ENCODE measurements around the gene OSBPL2. TPM values are rescaled to one million over a fixed set of nuclear protein-coding genes. Genes with fewer than 3 reads are reported as not detected.

Gene OSBPL2
- total and polyA plus RNA-seq, 2 experiments from 2014 or later: 16.6 to 31.2 TPM

DNA sequence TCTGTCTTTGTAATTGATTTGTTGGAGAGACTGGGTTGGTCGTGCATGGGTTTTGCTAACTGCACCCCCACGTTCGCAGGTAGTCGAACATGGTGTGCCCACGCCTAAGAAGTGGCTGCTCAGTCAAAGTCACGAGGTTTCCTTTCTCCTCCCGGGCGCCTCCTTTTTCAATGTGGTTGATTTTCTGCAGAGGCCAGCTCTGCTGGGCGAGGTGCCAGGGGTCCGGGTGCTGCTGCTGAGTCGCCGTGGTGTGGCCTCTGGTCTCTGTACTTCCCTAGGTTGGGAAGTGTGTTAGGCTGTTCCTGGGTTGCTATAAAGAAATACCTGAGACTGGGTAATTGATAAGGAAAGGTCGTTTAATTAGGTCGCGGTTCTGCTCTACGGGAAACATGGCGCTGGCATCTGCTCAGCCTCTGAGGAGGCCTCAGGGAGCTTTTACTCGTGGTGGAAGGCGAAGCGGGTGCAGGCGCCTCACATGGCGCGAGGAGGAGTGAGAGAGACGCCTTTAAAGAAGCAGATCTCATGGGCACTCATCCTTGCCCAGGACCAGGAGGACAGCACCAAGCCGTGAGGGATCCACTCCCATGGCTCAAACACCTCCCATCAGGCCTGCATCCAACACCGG is 14.1 kb downstream of the OSBPL2 start (continued):
- TF ChIP-seq ZNF331 (CRISPR knock-in tag; IDR thresholded peaks at IDR 0.05; ENCODE audit: low read depth): no peak
- TF ChIP-seq STAT1 (IDR thresholded peaks at IDR 0.05; ENCODE audit: unreplicated experiment): no peak
- no peak for TF ChIP-seq JUNB (IDR thresholded peaks at IDR 0.05; ENCODE audit: unreplicated experiment)
- no peak for TF ChIP-seq REST (IDR thresholded peaks at IDR 0.05; ENCODE audit: unreplicated experiment)

GRCh38 chr20:62253398-62253797 is 15.1 kb downstream of the OSBPL2 start:
- DNase-seq (ENCODE audit: low spot score) (no peak), ATAC-seq (no peak)
- H4K20me1 ChIP-seq (replicated peaks; ENCODE audit: insufficient read depth): peaks cover 16% of the 10 kb centered on the region
- no peaks in the 10 kb centered on the region for H3K4me1 ChIP-seq (ENCODE audit: insufficient read depth)
- 0 out of 2 replicates have a peak overlapping the region, but pooled peaks have one; percentile 66 for H3K27ac ChIP-seq (ENCODE audit: low read depth)
- H3K27me3 ChIP-seq (ENCODE audit: insufficient read depth): no peaks in the 10 kb centered on the region
- Mint-ChIP-seq H3K4me1 (peaks cover 10% of the 10 kb centered on the region), H3K27me3 (ENCODE audit: insufficient read depth, low read depth, poor library complexity) (peaks cover 12% of the 10 kb centered on the region), H3K4me3 (no peak overlapping the region), H3K9me3 (no peaks in the 10 kb centered on the region; the same call in 2 of the 3 replicates), H3K36me3 (ENCODE audit: low read depth) (peaks cover 4% of the 10 kb centered on the region; the same call in 2 of the 3 replicates), H3K27ac (no peak overlapping the region; the same call in 1 of the 2 replicates)
- H3K79me2 ChIP-seq (replicated peaks; ENCODE audit: insufficient read depth): peaks cover 72% of the 10 kb centered on the region
- 0 out of 2 replicates have a peak, but pooled peaks cover 9% of the 10 kb centered on the region for H3F3A ChIP-seq (replicated peaks; ENCODE audit: low read depth)
- H2AFZ ChIP-seq: no peak overlapping the region
- no peak overlapping the region for H3K4me2 ChIP-seq
- no peaks in the 10 kb centered on the region for H3K9me2 ChIP-seq (ENCODE audit: insufficient read depth)
- no peak overlapping the region for H3K4me3 ChIP-seq
- no peaks in the 10 kb centered on the region for H3K36me3 ChIP-seq (ENCODE audit: insufficient read depth)
- no peak for TF ChIP-seq EZH2 (IDR thresholded peaks at IDR 0.05; ENCODE audit: low read depth, unreplicated experiment)
- no peak for TF ChIP-seq POLR2AphosphoS5 (IDR thresholded peaks at IDR 0.05; ENCODE audit: low read depth)
- TF ChIP-seq REST (IDR thresholded peaks at IDR 0.05; ENCODE audit: unreplicated experiment): no peak
- no peak for TF ChIP-seq JUNB (IDR thresholded peaks at IDR 0.05; ENCODE audit: unreplicated experiment)
- no peak for TF ChIP-seq ZNF114 (CRISPR knock-in tag; IDR thresholded peaks at IDR 0.05)
- TF ChIP-seq STAT1 (IDR thresholded peaks at IDR 0.05; ENCODE audit: unreplicated experiment): no peak
- TF ChIP-seq EZH2phosphoT487 (IDR thresholded peaks at IDR 0.05; ENCODE audit: unreplicated experiment): no peak
- TF ChIP-seq ZNF462 (CRISPR knock-in tag; IDR thresholded peaks at IDR 0.05): no peak
- no peak for TF ChIP-seq NANOG (IDR thresholded peaks at IDR 0.05; ENCODE audit: borderline replicate concordance)

Measured in GM23338 (cell line).